ENCODE measurements around the gene NIPAL4. TPM values are rescaled to one million over a fixed set of nuclear protein-coding genes. Genes with fewer than 3 reads are reported as not detected.

NIPAL4 gene
- total RNA-seq, 2 donors from 2014 or later, result 1.6 TPM; not detected in 1

- Histone ChIP-seq H3K9me3 (no peaks in the 10 kb centered on the region), H3K4me1 (peaks cover 0 to 47% of the 10 kb centered on the region in 2 donors), H3K36me3 (peaks cover 33% of the 10 kb centered on the region), H3K27ac (peak overlapping the region; percentile 62 to 78), H3K4me3 (no peak overlapping the region), H3K27me3 (no peaks in the 10 kb centered on the region)
- DNase-seq (ENCODE audit: low spot score), result no peak
- TF ChIP-seq CTCF (IDR thresholded peaks at IDR 0.05), result no peak
Observed at GRCh38 chr5:157514974-157515373, 55.0 kb downstream of the NIPAL4 start.

- H3K9me3 ChIP-seq, result no peaks in the 10 kb centered on the region
- DNase-seq (ENCODE audit: low spot score), result no peak
- H3K27ac ChIP-seq, result peak overlapping the region; percentile 62 to 78
- H3K4me3 ChIP-seq, result no peak overlapping the region
- H3K27me3 ChIP-seq, result no peaks in the 10 kb centered on the region
- H3K4me1 ChIP-seq, result peaks cover 0 to 50% of the 10 kb centered on the region in 2 donors
- TF ChIP-seq CTCF (IDR thresholded peaks at IDR 0.05), result no peak
- H3K36me3 ChIP-seq, result peaks cover 33% of the 10 kb centered on the region
Observed at GRCh38 chr5:157516006-157516405, 56.0 kb downstream of the NIPAL4 start.

GRCh38 chr5:157516626-157517325, 56.8 kb downstream of the NIPAL4 start:
- DNase-seq (ENCODE audit: low spot score), result peak; percentile 84
- H3K36me3 ChIP-seq, result peaks cover 33% of the 10 kb centered on the region
- TF ChIP-seq CTCF (IDR thresholded peaks at IDR 0.05), result no peak
- H3K27ac ChIP-seq, result peak overlapping the region; percentile 62 to 78
- H3K4me1 ChIP-seq, result peaks cover 0 to 50% of the 10 kb centered on the region in 2 donors
- H3K9me3 ChIP-seq, result no peaks in the 10 kb centered on the region
- no peak overlapping the region for H3K4me3 ChIP-seq
- no peaks in the 10 kb centered on the region for H3K27me3 ChIP-seq

GRCh38 chr5:157518963-157519362, 59.0 kb downstream of the NIPAL4 start:
- Histone ChIP-seq H3K27me3 (no peaks in the 10 kb centered on the region), H3K9me3 (no peaks in the 10 kb centered on the region), H3K27ac (peak overlapping the region; percentile 78), H3K4me3 (no peak overlapping the region), H3K36me3 (peaks cover 24% of the 10 kb centered on the region), H3K4me1 (peaks cover 0 to 50% of the 10 kb centered on the region in 2 donors)
- no peak for TF ChIP-seq CTCF (IDR thresholded peaks at IDR 0.05)
- DNase-seq (ENCODE audit: low spot score), result no peak

GRCh38 chr5:157519579-157520253, 59.7 kb downstream of the NIPAL4 start:
- no peak overlapping the region for H3K4me3 ChIP-seq
- peaks cover 23% of the 10 kb centered on the region for H3K36me3 ChIP-seq
- peaks cover 0 to 53% of the 10 kb centered on the region in 2 donors for H3K4me1 ChIP-seq
- H3K27me3 ChIP-seq, result no peaks in the 10 kb centered on the region
- DNase-seq (ENCODE audit: low spot score), result no peak
- H3K27ac ChIP-seq, result peak overlapping the region; percentile 78
- no peak for TF ChIP-seq CTCF (IDR thresholded peaks at IDR 0.05)
- no peaks in the 10 kb centered on the region for H3K9me3 ChIP-seq
